DOHH2 (cell line): ENCODE measurements around the gene CZIB.

Experiments used
- CTCF ChIP-seq: fragments of 200-600 bp; sonication (generic); IDR thresholded peaks from one replicate; pipeline ENCODE4 v1.5.1; 2014; ENCODE audit warnings: antibody characterized with exemption, mild to moderate bottlenecking, low read depth, low read length; ENCODE audit not compliant: poor library complexity, severe bottlenecking
- EZH2phosphoT487 ChIP-seq: fragments of 200-600 bp; sonication (generic); IDR thresholded peaks from 2 replicates; pipeline ENCODE4 v1.6.1; 2017; ENCODE audit warnings: borderline replicate concordance, mild to moderate bottlenecking, antibody characterized with exemption, low read length, moderate library complexity, mixed read lengths

DNA sequence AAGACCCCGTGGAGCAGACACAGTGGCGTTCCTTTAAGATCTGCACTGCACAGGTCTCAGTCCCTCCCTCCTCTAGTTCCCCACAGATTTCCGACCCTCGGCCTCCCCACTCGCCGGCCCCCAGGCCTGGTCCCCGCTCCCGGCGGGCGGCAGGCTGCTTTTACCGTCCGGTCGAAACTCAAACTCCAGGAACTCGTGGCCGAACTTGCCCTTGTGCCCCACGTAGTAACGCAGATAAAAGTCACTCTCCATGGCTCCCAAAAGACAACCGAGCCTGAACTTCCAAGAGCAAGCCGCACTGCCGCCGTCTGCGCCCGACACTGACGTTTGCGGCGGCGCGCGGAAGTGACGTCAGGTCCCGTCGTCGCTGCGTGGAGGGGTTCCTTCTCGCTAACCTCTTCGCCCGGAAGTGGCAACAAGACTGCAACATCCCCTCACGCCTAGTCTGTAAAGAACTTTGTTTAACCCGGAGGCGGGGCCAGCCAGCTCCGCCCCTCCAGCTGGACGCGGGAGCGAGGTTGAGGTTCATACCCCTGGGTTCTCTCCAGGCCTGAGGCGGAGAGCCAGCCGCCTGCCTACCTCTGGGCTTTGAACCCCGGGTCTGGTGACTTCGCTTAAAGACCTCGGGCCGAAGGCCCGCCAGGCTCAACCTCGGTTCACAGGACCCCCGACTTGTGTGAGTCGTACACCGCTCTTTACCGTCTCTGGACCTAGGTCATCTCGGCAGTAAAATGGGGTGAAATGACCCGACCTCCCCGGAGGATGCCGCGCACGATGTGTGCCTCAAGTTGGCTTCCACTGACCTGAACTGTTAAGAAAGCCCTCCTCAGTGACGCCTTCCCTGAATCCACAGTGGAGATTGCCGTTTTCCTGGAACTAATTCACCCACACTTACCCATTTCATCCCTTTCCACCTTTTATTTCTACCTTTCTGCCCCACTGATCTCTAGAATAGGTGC, 18.0 kb upstream of the CZIB start, which contains the start of gene MAGOH:
- TF ChIP-seq CTCF = no peak
- TF ChIP-seq EZH2phosphoT487 = no peak
